Erythroblast (primary cell): ENCODE data around the gene SPTSSA.

ENCODE experiments used
- GATA1 ChIP-seq: IDR thresholded peaks from 2 replicates; pipeline ENCODE4 v1.6.1; 2011; ENCODE audit warnings: low read depth, mild to moderate bottlenecking, control low read depth, low read length, moderate library complexity
- POLR2A ChIP-seq: IDR thresholded peaks from 2 replicates; pipeline ENCODE4 v1.6.1; 2011; ENCODE audit warnings: mild to moderate bottlenecking, low read length

- TF ChIP-seq POLR2A, result no peak
- no peak for TF ChIP-seq GATA1
Measured at GRCh38 chr14:34386865-34387485, 75.1 kb downstream of the SPTSSA start.
